Mesendoderm (in vitro differentiated cells): ENCODE measurements around the gene FAM174C.

Source experiments
- DNase-seq: peaks from one replicate; pipeline ENCODE4 v3.0.0; 2013
- H2AK5ac ChIP-seq: 2 replicates; pipeline ENCODE4 v1.6.1; 2013; ENCODE audit warnings: low read length, inconsistent platforms
- H2BK120ac ChIP-seq: 2 replicates; pipeline ENCODE4 v1.6.1; 2013; ENCODE audit warnings: low read depth, mild to moderate bottlenecking, low read length, moderate library complexity, mixed read lengths
- H2BK15ac ChIP-seq: replicated peaks from 2 replicates; pipeline ENCODE4 v1.6.1; 2013; ENCODE audit warnings: low read depth, mild to moderate bottlenecking, moderate library complexity
- H2BK5ac ChIP-seq: 2 replicates; pipeline ENCODE4 v1.6.1; 2013; ENCODE audit warnings: low read length, inconsistent platforms
- H3K18ac ChIP-seq: 2 replicates; pipeline ENCODE4 v1.6.1; 2013; ENCODE audit warnings: mild to moderate bottlenecking, low read length, mixed read lengths
- H3K23ac ChIP-seq: one replicate; pipeline ENCODE4 v1.6.1; 2013; ENCODE audit warnings: low read length
- H3K27ac ChIP-seq: 2 replicates; pipeline ENCODE4 v1.5.1; 2013; ENCODE audit warnings: low read depth, mild to moderate bottlenecking, inconsistent platforms, low read length, moderate library complexity
- H3K27me3 ChIP-seq: 2 replicates; pipeline ENCODE4 v1.6.1; 2013; ENCODE audit warnings: low read length, control low read depth, mild to moderate bottlenecking, inconsistent platforms; ENCODE audit not compliant: insufficient read depth, poor library complexity
- H3K36me3 ChIP-seq: 2 replicates; pipeline ENCODE4 v1.6.1; 2013; ENCODE audit warnings: low read length, inconsistent platforms; ENCODE audit not compliant: control insufficient read depth, insufficient read depth
- H3K4ac ChIP-seq: one replicate; pipeline ENCODE4 v1.6.1; 2013; ENCODE audit warnings: low read depth, mild to moderate bottlenecking, low read length, moderate library complexity
- H3K4me1 ChIP-seq: 2 replicates; pipeline ENCODE4 v1.6.1; 2013; ENCODE audit warnings: low read depth, low read length, inconsistent platforms; ENCODE audit not compliant: control insufficient read depth
- H3K4me2 ChIP-seq: 2 replicates; pipeline ENCODE4 v1.6.1; 2013; ENCODE audit warnings: low read length
- H3K4me3 ChIP-seq: 2 replicates; pipeline ENCODE4 v1.5.1; 2013; ENCODE audit warnings: mild to moderate bottlenecking, low read length
- H3K56ac ChIP-seq: one replicate; pipeline ENCODE4 v1.6.1; 2013; ENCODE audit warnings: low read length
- H3K79me1 ChIP-seq: 2 replicates; pipeline ENCODE4 v1.6.1; 2013; ENCODE audit warnings: low read length, inconsistent platforms
- H3K79me2 ChIP-seq: 2 replicates; pipeline ENCODE4 v1.6.1; 2013; ENCODE audit warnings: mild to moderate bottlenecking, low read length; ENCODE audit not compliant: control insufficient read depth, insufficient read depth
- H3K9ac ChIP-seq: 2 replicates; pipeline ENCODE4 v1.6.1; 2013; ENCODE audit warnings: low read length, inconsistent platforms
- H4K5ac ChIP-seq: one replicate; pipeline ENCODE4 v1.6.1; 2013; ENCODE audit warnings: low read length
- H4K8ac ChIP-seq: one replicate; pipeline ENCODE4 v1.6.1; 2013; ENCODE audit warnings: low read depth, mild to moderate bottlenecking, control low read depth, low read length, moderate library complexity
- WGBS: extraction: QIAGEN DNeasy Blood & Tissue Kit; methylation state at CpG from one replicate; pipeline ENCODE4 v1.1.7; 2013; ENCODE audit warnings: low lambda C conversion rate, missing lambda C conversion rate; ENCODE audit not compliant: insufficient coverage; ENCODE audit errors: extremely low coverage; 5-methylcytosine and 5-hydroxymethylcytosine counted together

FAM174C gene

GRCh38 chr19:1279782-1280341, 4.5 kb downstream of the FAM174C start:
- H3K9ac ChIP-seq, result no peak overlapping the region
- no peak overlapping the region for H2BK5ac ChIP-seq
- no peak overlapping the region for H3K4me2 ChIP-seq
- H3K27ac ChIP-seq, result no peak overlapping the region
- H4K8ac ChIP-seq, result no peak overlapping the region
- H4K5ac ChIP-seq, result no peak overlapping the region
- no peak overlapping the region for H3K56ac ChIP-seq
- H3K27me3 ChIP-seq, result no peaks in the 10 kb centered on the region
- no peak overlapping the region for H3K18ac ChIP-seq
- WGBS, result no CpG with 5 or more reads among the region's 10 CpGs
- no peaks in the 10 kb centered on the region for H3K4me1 ChIP-seq
- peaks cover 3% of the 10 kb centered on the region for H3K36me3 ChIP-seq
- no peak overlapping the region for H3K23ac ChIP-seq
- H3K79me1 ChIP-seq, result peaks cover 5% of the 10 kb centered on the region
- H3K79me2 ChIP-seq, result peaks cover 7% of the 10 kb centered on the region
- peak; percentile 85 for DNase-seq
- no peak overlapping the region for H2BK120ac ChIP-seq
- no peak overlapping the region for H3K4me3 ChIP-seq
- H3K4ac ChIP-seq, result no peak overlapping the region
- no peak overlapping the region for H2BK15ac ChIP-seq
- no peak overlapping the region for H2AK5ac ChIP-seq

GRCh38 chr19:1280636-1281568, 5.6 kb downstream of the FAM174C start:
- no peak overlapping the region for H4K8ac ChIP-seq
- H3K79me2 ChIP-seq, result peaks cover 7% of the 10 kb centered on the region
- no peak overlapping the region for H3K4me3 ChIP-seq
- DNase-seq, result no peak
- peaks cover 3% of the 10 kb centered on the region for H3K36me3 ChIP-seq
- H3K4ac ChIP-seq, result no peak overlapping the region
- H3K18ac ChIP-seq, result no peak overlapping the region
- no peaks in the 10 kb centered on the region for H3K27me3 ChIP-seq
- H2AK5ac ChIP-seq, result no peak overlapping the region
- no peak overlapping the region for H3K56ac ChIP-seq
- no peak overlapping the region for H2BK5ac ChIP-seq
- H3K27ac ChIP-seq, result no peak overlapping the region
- no CpG with 5 or more reads among the region's 53 CpGs for WGBS
- H2BK15ac ChIP-seq, result no peak overlapping the region
- H4K5ac ChIP-seq, result no peak overlapping the region
- peaks cover 5% of the 10 kb centered on the region for H3K79me1 ChIP-seq
- no peak overlapping the region for H3K9ac ChIP-seq
- H3K23ac ChIP-seq, result no peak overlapping the region
- H3K4me2 ChIP-seq, result no peak overlapping the region
- no peak overlapping the region for H2BK120ac ChIP-seq
- H3K4me1 ChIP-seq, result no peaks in the 10 kb centered on the region

DNA sequence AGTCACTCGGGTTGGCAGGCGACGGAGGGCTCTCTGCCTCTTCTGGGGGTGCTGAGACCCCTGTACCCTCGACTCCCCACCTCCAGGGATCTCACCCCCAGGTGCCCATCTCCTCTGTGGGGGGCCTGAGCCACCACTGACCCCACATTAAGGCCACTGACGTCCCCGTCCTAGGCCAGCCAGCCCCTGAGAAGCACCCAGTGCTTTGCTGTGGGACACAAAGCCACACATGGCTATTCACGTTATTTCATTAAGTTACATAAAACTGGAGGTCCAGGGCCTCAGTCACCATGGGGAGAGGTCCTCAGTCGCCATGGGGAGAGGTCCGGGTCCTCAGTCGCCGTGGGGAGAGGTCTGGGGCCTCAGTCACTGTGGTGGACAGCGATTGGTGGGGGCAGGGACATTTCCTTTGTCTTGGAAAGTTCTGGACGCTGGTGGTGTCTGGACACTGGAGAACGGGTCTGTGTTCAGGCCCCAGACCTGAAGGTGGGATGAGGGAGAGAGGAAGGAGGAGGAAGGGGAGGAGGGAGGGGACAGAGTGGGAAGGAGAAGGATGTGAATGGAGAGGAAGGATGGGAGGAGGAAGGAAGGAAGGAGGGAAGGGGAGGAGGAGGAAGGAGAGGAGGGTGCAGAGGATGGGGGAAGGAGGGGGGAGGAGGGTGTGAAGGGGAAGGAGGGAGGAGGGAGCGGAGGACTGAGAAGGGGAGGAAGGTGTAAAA, 6.4 kb downstream of the FAM174C start:
- no peak overlapping the region for H3K23ac ChIP-seq
- H4K8ac ChIP-seq, result no peak overlapping the region
- no CpG with 5 or more reads among the region's 15 CpGs for whole genome bisulfite sequencing
- H3K27ac ChIP-seq, result no peak overlapping the region
- H3K36me3 ChIP-seq, result peaks cover 3% of the 10 kb centered on the region
- no peak for DNase-seq
- no peak overlapping the region for H2BK15ac ChIP-seq
- H2BK120ac ChIP-seq, result no peak overlapping the region
- no peaks in the 10 kb centered on the region for H3K4me1 ChIP-seq
- no peak overlapping the region for H3K56ac ChIP-seq
- no peaks in the 10 kb centered on the region for H3K27me3 ChIP-seq
- H4K5ac ChIP-seq, result no peak overlapping the region
- no peak overlapping the region for H3K9ac ChIP-seq
- no peak overlapping the region for H3K4me3 ChIP-seq
- H3K79me1 ChIP-seq, result peaks cover 2% of the 10 kb centered on the region
- no peak overlapping the region for H3K4me2 ChIP-seq
- H2AK5ac ChIP-seq, result no peak overlapping the region
- H2BK5ac ChIP-seq, result no peak overlapping the region
- peaks cover 1% of the 10 kb centered on the region for H3K79me2 ChIP-seq
- H3K18ac ChIP-seq, result no peak overlapping the region
- no peak overlapping the region for H3K4ac ChIP-seq

DNA sequence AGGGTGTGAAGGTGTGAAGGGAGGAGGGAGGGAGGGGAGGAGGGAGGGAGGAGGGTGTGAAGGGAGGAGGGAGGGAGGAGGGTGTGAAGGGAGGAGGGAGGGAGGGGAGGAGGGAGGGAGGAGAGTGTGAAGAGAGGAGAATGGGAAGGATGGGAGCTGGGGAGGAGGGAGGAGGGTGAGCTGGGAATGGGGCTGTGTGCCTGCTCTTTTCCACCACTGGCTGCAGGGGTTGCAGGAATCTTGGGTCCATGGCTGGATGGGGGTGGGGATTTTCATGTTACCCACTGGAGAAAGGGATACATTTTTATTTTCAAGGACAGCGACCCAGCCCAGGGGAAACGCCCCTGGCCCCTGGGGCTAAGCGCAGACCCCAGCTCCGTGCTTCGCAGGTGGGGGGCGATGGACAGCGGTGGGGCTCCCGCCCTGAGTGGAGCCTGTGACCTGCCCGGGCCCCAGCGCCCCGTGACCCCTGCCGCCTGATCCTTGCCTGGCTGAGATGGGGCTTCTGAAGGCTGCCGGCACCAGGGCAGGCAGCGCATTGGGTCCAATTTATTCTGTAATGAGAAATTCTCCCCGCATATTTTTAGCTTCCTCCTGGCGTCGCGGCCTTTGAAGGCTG, 7.4 kb downstream of the FAM174C start:
- H3K4me2 ChIP-seq, result no peak overlapping the region
- H3K4me3 ChIP-seq, result no peak overlapping the region
- no peak overlapping the region for H4K5ac ChIP-seq
- H3K4ac ChIP-seq, result no peak overlapping the region
- H2BK15ac ChIP-seq, result no peak overlapping the region
- H4K8ac ChIP-seq, result no peak overlapping the region
- no peak for DNase-seq
- no peak overlapping the region for H3K27ac ChIP-seq
- no CpG with 5 or more reads among the region's 18 CpGs for WGBS
- H2BK5ac ChIP-seq, result no peak overlapping the region
- H3K56ac ChIP-seq, result no peak overlapping the region
- no peak overlapping the region for H3K23ac ChIP-seq
- no peak overlapping the region for H3K18ac ChIP-seq
- H3K27me3 ChIP-seq, result no peaks in the 10 kb centered on the region
- H2AK5ac ChIP-seq, result no peak overlapping the region
- H3K36me3 ChIP-seq, result peaks cover 3% of the 10 kb centered on the region
- H2BK120ac ChIP-seq, result no peak overlapping the region
- H3K79me1 ChIP-seq, result no peaks in the 10 kb centered on the region
- H3K9ac ChIP-seq, result no peak overlapping the region
- H3K4me1 ChIP-seq, result no peaks in the 10 kb centered on the region
- no peaks in the 10 kb centered on the region for H3K79me2 ChIP-seq

DNA sequence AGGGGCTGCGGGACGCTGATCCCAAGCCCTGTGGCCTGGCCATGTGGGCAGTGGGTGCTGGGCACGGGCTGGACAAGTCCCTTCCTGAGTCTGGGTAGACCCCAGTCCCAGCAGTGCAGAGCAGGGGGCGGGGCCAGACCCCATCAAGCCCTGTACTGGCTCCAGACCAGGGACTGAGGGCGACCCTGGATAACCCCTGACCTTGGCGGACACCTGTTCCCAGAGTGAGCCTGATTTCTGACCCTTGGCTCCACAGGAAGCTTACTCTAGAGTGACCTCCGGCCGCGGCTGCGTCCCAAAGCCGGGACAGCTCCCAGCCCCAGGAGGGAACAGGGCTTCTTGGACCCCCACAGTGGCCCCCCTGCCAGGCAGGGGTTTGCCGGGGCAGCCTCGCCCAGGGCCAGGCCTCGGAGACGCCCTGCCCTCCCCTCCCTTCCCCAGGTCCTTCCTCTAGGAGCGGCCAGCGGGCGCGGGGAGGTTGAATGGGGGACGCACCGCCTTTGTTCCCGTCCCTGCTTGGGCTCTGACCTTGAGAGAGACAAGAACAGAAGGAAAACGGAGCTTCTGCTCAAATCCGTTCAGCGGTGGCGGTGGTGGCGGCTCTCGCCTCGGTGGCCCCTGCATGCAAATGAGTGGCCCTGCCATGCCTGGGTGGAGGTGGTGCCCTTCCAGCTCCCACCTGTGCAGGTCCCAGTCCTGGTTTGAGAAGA, 8.0 kb downstream of the FAM174C start:
- DNase-seq, result no peak
- H3K79me2 ChIP-seq, result no peaks in the 10 kb centered on the region
- no peak overlapping the region for H2AK5ac ChIP-seq
- H3K36me3 ChIP-seq, result peaks cover 3% of the 10 kb centered on the region
- H3K18ac ChIP-seq, result no peak overlapping the region
- H2BK120ac ChIP-seq, result no peak overlapping the region
- H4K8ac ChIP-seq, result no peak overlapping the region
- no peak overlapping the region for H3K23ac ChIP-seq
- H2BK5ac ChIP-seq, result no peak overlapping the region
- no peak overlapping the region for H3K4me2 ChIP-seq
- no peaks in the 10 kb centered on the region for H3K79me1 ChIP-seq
- H3K4ac ChIP-seq, result no peak overlapping the region
- H3K9ac ChIP-seq, result no peak overlapping the region
- H3K4me3 ChIP-seq, result no peak overlapping the region
- H3K27ac ChIP-seq, result no peak overlapping the region
- no peaks in the 10 kb centered on the region for H3K27me3 ChIP-seq
- H3K4me1 ChIP-seq, result no peaks in the 10 kb centered on the region
- H4K5ac ChIP-seq, result no peak overlapping the region
- no peak overlapping the region for H3K56ac ChIP-seq
- no CpG with 5 or more reads among the region's 29 CpGs for WGBS
- no peak overlapping the region for H2BK15ac ChIP-seq
